HepG2 (cell line): ENCODE data around the gene TMEM150C.
"Not testable (repeated sequence)": the region's sequence is repeated elsewhere in the genome, so short reads cannot be mapped to it uniquely, and the experiment has no call there.

Experiments
- CTCF ChIP-seq: sonication (generic); formaldehyde crosslinking; IDR thresholded peaks from 2 replicates; pipeline ENCODE4 v1.5.0; 2020; ENCODE audit warnings: mild to moderate bottlenecking, missing genetic modification reagents, moderate library complexity
- IRX3 ChIP-seq: sonication (generic); formaldehyde crosslinking; IDR thresholded peaks from 2 replicates; pipeline ENCODE4 v1.8.1; 2023; ENCODE audit warnings: mild to moderate bottlenecking, low read depth, missing genetic modification reagents, borderline replicate concordance
- ZNF20 ChIP-seq: sonication (generic); formaldehyde crosslinking; IDR thresholded peaks from 2 replicates; pipeline ENCODE4 v1.4.0; 2020; ENCODE audit warnings: mild to moderate bottlenecking, moderate library complexity, missing genetic modification reagents
- ZNF326 ChIP-seq: sonication (generic); formaldehyde crosslinking; IDR thresholded peaks from 2 replicates; pipeline ENCODE4 v1.4.0; 2020; ENCODE audit warnings: missing genetic modification reagents, borderline replicate concordance
- ZNF484 ChIP-seq: sonication (generic); formaldehyde crosslinking; IDR thresholded peaks from 2 replicates; pipeline ENCODE4 v1.5.1; 2020; ENCODE audit warnings: mild to moderate bottlenecking, low read depth, missing genetic modification reagents, borderline replicate concordance
- ZNF609 ChIP-seq: sonication (generic); formaldehyde crosslinking; IDR thresholded peaks from 2 replicates; pipeline ENCODE4 v1.4.0; 2020; ENCODE audit warnings: mild to moderate bottlenecking, missing genetic modification reagents, borderline replicate concordance
- ZNF83 ChIP-seq: sonication (generic); formaldehyde crosslinking; IDR thresholded peaks from 2 replicates; pipeline ENCODE4 v1.4.0; 2020; ENCODE audit warnings: missing genetic modification reagents, mild to moderate bottlenecking, borderline replicate concordance

GRCh38 chr4:82475931-82476330, 85.9 kb downstream of the TMEM150C start:
- TF ChIP-seq IRX3 (CRISPR knock-in tag); ZNF609 (CRISPR knock-in tag); ZNF484 (CRISPR knock-in tag); ZNF83 (CRISPR knock-in tag); ZNF20 (CRISPR knock-in tag); ZNF326; CTCF (CRISPR knock-in tag): not testable (repeated sequence)
